CD4-positive, alpha-beta T cell treated with Interleukin-4 for 1 hour (primary cell): ENCODE measurements around the gene IRF1.
"Not testable (repeated sequence)": the region's sequence is repeated elsewhere in the genome, so short reads cannot be mapped to it uniquely, and the experiment has no call there.

Experiments used
- DNase-seq, 2 donors: peaks; one replicate each; pipeline ENCODE4 v3.0.0-alpha.2; 2020 to 2022

IRF1 gene

GRCh38 chr5:132459031-132459982 lies 31.3 kb downstream of the IRF1 start:
- peak in 1 of 2 donors; percentile 33 for DNase-seq

GRCh38 chr5:132458651-132459030 lies 31.9 kb downstream of the IRF1 start:
- DNase-seq = peak in 1 of 2 donors; percentile 51

GRCh38 chr5:132458226-132458560 lies 32.4 kb downstream of the IRF1 start:
- no peak for DNase-seq

GRCh38 chr5:132457371-132458225 lies 33.0 kb downstream of the IRF1 start:
- peak; percentile 62 to 63 for DNase-seq

GRCh38 chr5:132456987-132457361 lies 33.6 kb downstream of the IRF1 start:
- no peak for DNase-seq

GRCh38 chr5:132456296-132456986 lies 34.1 kb downstream of the IRF1 start:
- peak; percentile 83 to 86 for DNase-seq

- DNase-seq = no peak
These were observed 34.9 kb downstream of the IRF1 start for GRCh38 chr5:132455614-132456115.

- no peak for DNase-seq
These were observed 36.2 kb downstream of the IRF1 start for GRCh38 chr5:132454361-132454760.

- no peak for DNase-seq
These were observed 39.2 kb downstream of the IRF1 start for GRCh38 chr5:132451387-132451786.

GRCh38 chr5:132449060-132449459 lies 41.5 kb downstream of the IRF1 start:
- DNase-seq = no peak

- DNase-seq = no peak
These were observed 43.4 kb downstream of the IRF1 start for GRCh38 chr5:132447196-132447595.

- DNase-seq = no peak
These were observed 44.0 kb downstream of the IRF1 start for GRCh38 chr5:132446621-132447020.

- no peak for DNase-seq
These were observed 44.6 kb downstream of the IRF1 start for GRCh38 chr5:132445930-132446329.

GRCh38 chr5:132445640-132445923 lies 45.0 kb downstream of the IRF1 start:
- no peak for DNase-seq

- DNase-seq = no peak
These were observed 45.5 kb downstream of the IRF1 start for GRCh38 chr5:132444841-132445639.

GRCh38 chr5:132444061-132444460 lies 46.5 kb downstream of the IRF1 start:
- DNase-seq = no peak

- DNase-seq = peak in 1 of 2 donors; percentile 41
These were observed 51.0 kb downstream of the IRF1 start for GRCh38 chr5:132439521-132440089.

GRCh38 chr5:132438917-132439316 lies 51.7 kb downstream of the IRF1 start:
- DNase-seq = no peak

- DNase-seq = not testable (repeated sequence)
These were observed 52.3 kb downstream of the IRF1 start for GRCh38 chr5:132438267-132438645.

GRCh38 chr5:132437604-132438266 lies 52.8 kb downstream of the IRF1 start:
- DNase-seq = peak; percentile 68 to 76

GRCh38 chr5:132436936-132437335 lies 53.6 kb downstream of the IRF1 start:
- no peak for DNase-seq
